RWPE1 (cell line): ENCODE measurements around the gene TERB1.

ENCODE experiments used
- CTCF ChIA-PET: fragments of 350-600 bp; sonication (Branson Sonifier 250); formaldehyde crosslinking; extraction: SDS; loops from one replicate; lab custom pipeline; 2021; lab: Yijun Ruan, JAX
- POLR2A ChIA-PET: fragments of 400-600 bp; formaldehyde crosslinking; extraction: SDS; loops from one replicate; lab custom pipeline; 2020; ENCODE audit warnings: antibody characterized with exemption; ENCODE audit not compliant: low non-redundant PET; lab: Yijun Ruan, JAX
- DNase-seq: peaks from one replicate; pipeline ENCODE4 v3.0.0; 2012; ENCODE audit warnings: low spot score
- H3K27ac ChIP-seq: fragments of 450-650 bp; 2 replicates; pipeline ENCODE4 v1.5.1; 2017
- CTCF ChIP-seq: fragments of 450-650 bp; conservative IDR thresholded peaks from 2 replicates; pipeline ENCODE4 v1.5.1; 2017; ENCODE audit warnings: low read depth, mild to moderate bottlenecking

Gene TERB1

DNA sequence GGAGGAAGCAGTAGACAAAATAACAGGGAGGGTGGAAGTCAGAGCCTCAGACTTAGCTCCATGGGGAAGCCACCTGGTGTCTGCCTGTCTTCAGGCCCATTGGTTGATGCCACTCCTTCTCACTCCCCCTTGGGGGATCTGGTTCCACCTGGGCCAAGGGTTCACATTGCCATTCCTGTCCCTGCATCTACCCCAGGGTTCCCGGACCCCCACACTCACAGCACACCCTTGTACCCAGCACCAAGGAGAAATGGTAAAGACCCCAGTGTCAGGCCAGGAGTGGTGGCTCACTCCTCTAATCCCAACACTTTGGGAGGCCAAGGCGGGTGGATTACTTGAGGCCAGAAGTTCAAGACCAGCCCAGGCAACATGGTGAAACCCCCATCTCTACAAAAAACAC is 41.8 kb upstream of the TERB1 start:
- POLR2A ChIA-PET = no interaction called here
- TF ChIP-seq CTCF = no peak
- no peak for DNase-seq
- no peak overlapping the region for H3K27ac ChIP-seq
- CTCF ChIA-PET = interaction anchor here (0.9 kb wide), 1 partner anchor 25 kb away, joined by 3 read pairs; no protein-coding TSS in a partner anchor

DNA sequence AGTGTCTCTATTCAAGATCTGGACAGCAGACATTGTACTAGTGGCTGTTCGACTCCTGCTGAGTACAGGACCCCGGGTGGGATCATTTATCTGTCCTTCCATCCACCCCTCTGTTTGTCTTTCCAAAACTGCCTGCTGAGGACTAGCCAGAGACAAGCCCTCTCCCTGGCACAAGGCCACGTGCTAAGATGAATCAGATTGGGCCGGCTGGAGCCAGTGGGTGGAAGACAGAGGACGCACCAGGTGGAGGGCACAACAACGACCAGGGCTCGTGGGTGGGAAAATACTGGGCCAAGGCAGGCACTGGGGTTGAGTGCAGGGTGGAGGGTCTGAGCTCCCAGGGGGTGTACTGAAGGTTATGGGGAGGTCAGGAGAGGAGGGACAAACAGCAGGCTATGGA is 41.4 kb upstream of the TERB1 start:
- POLR2A ChIA-PET = no interaction called here
- CTCF ChIA-PET = no interaction called here
- no peak for TF ChIP-seq CTCF
- no peak overlapping the region for H3K27ac ChIP-seq
- no peak for DNase-seq

DNA sequence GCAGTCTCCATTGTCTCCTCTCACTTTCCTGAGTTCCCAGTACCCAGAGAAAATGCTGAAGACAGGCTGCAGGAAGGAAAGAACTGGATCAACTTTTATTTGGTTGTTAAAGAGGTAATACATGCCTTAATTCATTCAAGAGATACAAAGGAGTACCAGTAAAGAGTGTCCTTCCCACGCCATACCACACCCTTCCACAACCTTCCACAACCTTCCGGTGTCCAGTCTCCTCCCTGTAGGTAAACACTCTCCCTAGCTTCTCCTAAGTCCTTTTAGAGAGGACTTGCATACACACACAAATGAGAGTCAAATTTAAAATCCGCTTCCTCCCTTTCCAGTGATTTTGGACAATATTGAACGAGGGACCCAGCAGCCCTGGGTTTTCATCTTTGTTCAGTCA is 40.0 kb upstream of the TERB1 start:
- TF ChIP-seq CTCF = no peak
- POLR2A ChIA-PET = no interaction called here
- CTCF ChIA-PET = no interaction called here
- no peak overlapping the region for H3K27ac ChIP-seq
- DNase-seq = no peak

DNA sequence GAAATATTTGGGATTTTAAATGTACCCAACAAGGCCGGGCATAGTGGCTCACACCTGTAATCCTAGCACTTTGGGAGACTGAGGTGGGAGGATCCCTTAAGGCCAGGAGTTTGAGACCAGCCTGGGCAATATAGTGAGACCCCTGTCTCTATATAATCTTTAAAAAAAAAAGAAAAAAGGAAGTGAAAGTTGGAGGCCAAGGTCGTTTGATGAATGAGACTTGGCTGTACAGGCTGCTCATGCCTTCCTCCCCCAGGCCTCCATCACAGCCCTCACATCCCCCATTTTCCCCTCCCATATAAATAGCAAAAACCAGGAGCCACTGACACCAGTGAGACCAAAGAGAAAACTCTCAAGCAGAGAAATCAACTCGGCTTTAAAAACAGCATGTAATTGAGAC is 39.5 kb upstream of the TERB1 start:
- no peak overlapping the region for H3K27ac ChIP-seq
- POLR2A ChIA-PET = no interaction called here
- TF ChIP-seq CTCF = no peak
- CTCF ChIA-PET = no interaction called here
- DNase-seq = no peak

GRCh38 chr16:66834746-66835145 is 33.4 kb upstream of the TERB1 start:
- ChIA-PET CTCF (no interaction called here), POLR2A (interaction anchor here (0.6 kb wide), 1 partner anchor 33 kb away, joined by 4 read pairs; no protein-coding TSS in a partner anchor)
- H3K27ac ChIP-seq = no peak overlapping the region
- no peak for DNase-seq
- no peak for TF ChIP-seq CTCF

DNA sequence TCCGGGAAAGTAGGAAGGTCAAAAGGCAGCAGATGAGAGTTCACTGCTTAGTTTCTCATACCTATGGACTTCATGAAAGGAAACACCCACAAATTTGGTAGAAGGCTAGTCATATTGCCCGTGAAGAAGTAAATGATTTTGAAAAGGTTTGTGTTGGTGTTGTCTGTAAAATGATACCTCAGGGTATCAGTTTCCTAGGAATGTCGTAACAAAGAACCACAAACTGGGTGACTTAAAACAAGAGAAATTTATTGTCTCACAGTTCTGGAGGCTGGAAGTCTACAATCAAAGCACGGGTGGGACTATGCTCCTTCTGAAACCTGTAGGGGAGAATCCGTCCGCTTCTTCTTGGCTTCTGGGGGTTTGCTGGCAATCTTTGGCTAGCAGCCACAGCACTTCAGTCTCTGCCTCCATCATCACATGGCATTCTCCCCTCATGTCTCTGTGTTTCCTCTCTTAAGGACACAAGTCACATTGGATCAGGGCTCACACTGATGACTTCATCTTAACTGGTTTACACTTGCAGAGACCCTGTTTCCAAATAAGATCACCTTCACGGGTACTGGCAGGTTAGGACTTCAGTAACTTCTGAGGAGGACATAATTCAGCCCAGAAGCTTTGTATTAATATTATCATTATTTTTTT is 31.4 kb upstream of the TERB1 start:
- DNase-seq = no peak
- TF ChIP-seq CTCF = no peak
- ChIA-PET CTCF (interaction anchor here (0.6 kb wide), 1 partner anchor 1369 kb away, joined by 3 read pairs; no protein-coding TSS in a partner anchor), POLR2A (no interaction called here)
- no peak overlapping the region for H3K27ac ChIP-seq
